Peyer's patch (tissue), 4 donors: ENCODE measurements around the gene CFAP53. TPM values are rescaled to one million over a fixed set of nuclear protein-coding genes. Genes with fewer than 3 reads are reported as not detected.

Experiments
- DNase-seq, 3 donors: peaks; one replicate each; pipeline ENCODE4 v3.0.0-alpha.2; 2017 to 2019
- H3K27ac ChIP-seq, 4 donors: fragments of 200-600 bp; sonication (generic); one replicate each; pipeline ENCODE4 v1.5.1; 2016 to 2019
- H3K27me3 ChIP-seq, 2 donors: fragments of 200-600 bp; sonication (generic); one replicate each; pipeline ENCODE4 v1.5.1; 2019
- H3K36me3 ChIP-seq, 3 donors: fragments of 200-600 bp; sonication (generic); one replicate each; pipeline ENCODE4 v1.5.1; 2016 to 2019
- H3K4me1 ChIP-seq, 4 donors: fragments of 200-600 bp; sonication (generic); one replicate each; pipeline ENCODE4 v1.5.1; 2016 to 2019
- H3K4me3 ChIP-seq, 4 donors: fragments of 200-600 bp; sonication (generic); 1 replicate in 3 of 4; 2 replicates in 1 of 4; pipeline ENCODE4 v1.5.1; 2016 to 2019; ENCODE audit warnings: mild to moderate bottlenecking in 1 of 4
- H3K9me3 ChIP-seq, 4 donors: fragments of 200-600 bp; sonication (generic); one replicate each; pipeline ENCODE4 v1.5.1; 2016 to 2019; ENCODE audit warnings: mild to moderate bottlenecking in 1 of 4
- POLR2A ChIP-seq, 2 donors: fragments of 450-650 bp; IDR thresholded peaks; one replicate each; pipeline ENCODE4 v1.5.1; 2017; ENCODE audit warnings: antibody characterized with exemption in 2 of 2, mild to moderate bottlenecking in 2 of 2, moderate library complexity in 2 of 2
- total RNA-seq, 4 donors: library from RNA; depleted of rRNA; stranded (reverse); fragments of >200 nt; gene quantifications; one replicate each; pipeline ENCODE4 v1.1.0, GENCODE V29; 2016
- TF ChIP-seq, protein P1 (sequence below), 6 experiments: fragments of 450-650 bp in 4 of 6; fragments of 200-600 bp in 2 of 6; sonication (generic) in 1 of 6; IDR thresholded peaks; one replicate each; pipeline ENCODE4 v1.5.1; 2017 to 2019; ENCODE audit warnings: antibody characterized with exemption in 6 of 6, mild to moderate bottlenecking in 3 of 6, moderate library complexity in 1 of 6

CFAP53 gene
- total RNA-seq, 4 donors from 2014 or later = 0.80 TPM; not detected in 3

DNA sequence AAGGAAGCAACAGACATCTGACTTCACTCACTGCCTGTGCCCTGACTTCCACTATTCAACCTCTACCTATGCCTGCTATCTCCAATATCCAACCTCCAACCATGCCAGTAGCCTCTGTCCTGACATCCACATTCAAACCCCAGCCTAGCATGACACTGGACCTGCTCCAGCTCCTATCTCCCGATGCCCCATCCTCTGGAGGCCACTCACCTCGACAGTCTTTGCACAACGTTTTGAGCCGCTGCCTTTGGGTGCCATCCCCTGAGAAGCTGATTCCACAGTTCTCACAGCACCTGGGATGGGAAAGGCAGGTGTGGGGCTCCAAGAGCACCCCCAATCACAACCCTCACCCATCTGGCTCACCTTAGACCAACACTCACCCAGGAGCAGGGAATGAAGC lies 10.2 kb upstream of the CFAP53 start:
- H3K4me3 ChIP-seq = no peak overlapping the region

DNA sequence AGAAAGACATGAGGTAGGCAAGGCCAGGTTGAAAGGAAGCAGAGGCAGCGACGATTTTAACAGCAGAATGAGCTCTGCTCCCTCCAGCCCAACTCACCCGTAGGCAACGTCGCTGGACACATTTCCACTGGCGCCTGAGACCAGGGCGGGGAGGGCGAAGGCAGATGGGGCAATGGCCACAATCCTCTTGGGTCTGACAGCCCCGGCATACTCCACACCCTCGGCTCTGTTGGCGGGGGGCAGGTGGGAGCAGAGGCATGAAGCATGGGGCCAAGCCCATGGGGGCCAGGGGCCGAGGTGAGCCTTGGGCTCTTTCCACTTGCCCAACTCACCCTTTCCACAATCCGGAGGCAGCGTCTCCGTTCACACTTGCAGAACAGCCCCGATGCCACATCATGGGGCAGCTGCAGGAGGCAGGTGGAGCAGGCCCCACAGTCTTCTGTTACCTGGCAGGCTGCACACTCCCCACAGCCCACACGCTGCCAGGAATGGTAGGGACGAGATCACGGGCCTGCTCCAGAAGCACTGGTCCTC lies 9.3 kb upstream of the CFAP53 start:
- H3K4me1 ChIP-seq = peaks cover 0 to 19% (median 10%) of the 10 kb centered on the region in 4 donors
- no peaks in the 10 kb centered on the region for H3K9me3 ChIP-seq
- H3K27ac ChIP-seq = no peak overlapping the region
- H3K36me3 ChIP-seq = peaks cover 0 to 71% (median 0%) of the 10 kb centered on the region in 3 donors
- H3K27me3 ChIP-seq = no peaks in the 10 kb centered on the region
- H3K4me3 ChIP-seq = no peak overlapping the region
- DNase-seq = no peak
- TF ChIP-seq, protein P1, sequence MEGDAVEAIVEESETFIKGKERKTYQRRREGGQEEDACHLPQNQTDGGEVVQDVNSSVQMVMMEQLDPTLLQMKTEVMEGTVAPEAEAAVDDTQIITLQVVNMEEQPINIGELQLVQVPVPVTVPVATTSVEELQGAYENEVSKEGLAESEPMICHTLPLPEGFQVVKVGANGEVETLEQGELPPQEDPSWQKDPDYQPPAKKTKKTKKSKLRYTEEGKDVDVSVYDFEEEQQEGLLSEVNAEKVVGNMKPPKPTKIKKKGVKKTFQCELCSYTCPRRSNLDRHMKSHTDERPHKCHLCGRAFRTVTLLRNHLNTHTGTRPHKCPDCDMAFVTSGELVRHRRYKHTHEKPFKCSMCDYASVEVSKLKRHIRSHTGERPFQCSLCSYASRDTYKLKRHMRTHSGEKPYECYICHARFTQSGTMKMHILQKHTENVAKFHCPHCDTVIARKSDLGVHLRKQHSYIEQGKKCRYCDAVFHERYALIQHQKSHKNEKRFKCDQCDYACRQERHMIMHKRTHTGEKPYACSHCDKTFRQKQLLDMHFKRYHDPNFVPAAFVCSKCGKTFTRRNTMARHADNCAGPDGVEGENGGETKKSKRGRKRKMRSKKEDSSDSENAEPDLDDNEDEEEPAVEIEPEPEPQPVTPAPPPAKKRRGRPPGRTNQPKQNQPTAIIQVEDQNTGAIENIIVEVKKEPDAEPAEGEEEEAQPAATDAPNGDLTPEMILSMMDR (IDR thresholded peaks at IDR 0.05) = no peak
- no peak for TF ChIP-seq POLR2A (IDR thresholded peaks at IDR 0.05)

More for the DNA sequence above, 10.2 kb upstream of the CFAP53 start:
- TF ChIP-seq, protein P1 (IDR thresholded peaks at IDR 0.05) = no peak
- no peak for TF ChIP-seq POLR2A (IDR thresholded peaks at IDR 0.05)
- H3K36me3 ChIP-seq = peaks cover 0 to 64% (median 0%) of the 10 kb centered on the region in 3 donors
- no peaks in the 10 kb centered on the region for H3K9me3 ChIP-seq
- DNase-seq = no peak
- H3K27me3 ChIP-seq = no peaks in the 10 kb centered on the region
- peaks cover 0 to 20% (median 11%) of the 10 kb centered on the region in 4 donors for H3K4me1 ChIP-seq
- no peak overlapping the region for H3K27ac ChIP-seq

DNA sequence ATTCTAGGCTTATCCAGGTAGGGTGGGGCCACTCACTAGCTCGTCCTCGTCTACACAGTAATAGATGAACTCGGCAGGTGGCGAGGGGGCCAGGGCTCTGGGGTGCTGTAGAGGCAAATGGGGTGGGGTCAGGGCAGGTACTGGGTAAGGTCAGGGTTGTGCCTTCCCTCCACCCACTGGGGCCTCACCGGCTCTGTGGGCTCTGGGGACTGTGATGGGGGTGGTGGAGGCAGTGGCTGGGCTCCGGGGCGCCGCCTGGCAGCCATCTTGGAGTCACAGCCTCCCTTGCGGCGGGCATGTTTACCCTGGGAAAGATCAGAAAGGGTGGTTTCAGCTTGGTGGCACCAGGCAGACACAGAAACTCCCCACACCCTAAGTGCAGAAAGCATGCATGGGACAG lies 8.6 kb upstream of the CFAP53 start:
- Histone ChIP-seq H3K27ac (no peak overlapping the region), H3K4me3 (no peak overlapping the region), H3K9me3 (no peaks in the 10 kb centered on the region), H3K27me3 (no peaks in the 10 kb centered on the region), H3K4me1 (peaks cover 0 to 13% (median 5%) of the 10 kb centered on the region in 4 donors), H3K36me3 (peaks cover 0 to 71% (median 0%) of the 10 kb centered on the region in 3 donors)
- TF ChIP-seq, protein P1 (IDR thresholded peaks at IDR 0.05) = no peak
- TF ChIP-seq POLR2A (IDR thresholded peaks at IDR 0.05) = no peak
- no peak for DNase-seq

DNA sequence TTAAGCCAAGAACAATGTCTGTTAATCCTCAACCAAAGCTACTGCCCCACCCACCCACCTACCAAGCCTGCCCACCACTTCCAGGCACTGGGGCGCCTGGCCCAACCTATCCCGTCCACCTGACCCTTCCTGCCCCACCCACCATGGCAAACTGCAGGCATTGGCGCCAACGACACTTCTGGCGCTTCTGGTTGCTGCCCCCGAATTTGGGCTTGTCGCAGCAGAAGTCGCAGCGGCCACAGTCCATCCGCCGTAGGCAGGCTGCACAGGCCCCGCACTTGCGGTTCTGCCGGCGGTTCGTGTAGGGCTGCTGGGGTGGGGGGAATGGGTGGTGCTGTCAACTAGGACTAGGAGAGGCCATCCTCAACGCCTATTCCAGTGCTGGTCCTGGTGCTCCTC lies 7.7 kb upstream of the CFAP53 start:
- DNase-seq = no peak
- Histone ChIP-seq H3K9me3 (no peaks in the 10 kb centered on the region), H3K36me3 (peaks cover 0 to 78% (median 0%) of the 10 kb centered on the region in 3 donors), H3K27ac (no peak overlapping the region), H3K4me1 (peaks cover 0 to 4% (median under 1%) of the 10 kb centered on the region in 4 donors), H3K27me3 (no peaks in the 10 kb centered on the region), H3K4me3 (no peak overlapping the region)
- no peak for TF ChIP-seq POLR2A (IDR thresholded peaks at IDR 0.05)
- TF ChIP-seq, protein P1 (IDR thresholded peaks at IDR 0.05) = no peak

DNA sequence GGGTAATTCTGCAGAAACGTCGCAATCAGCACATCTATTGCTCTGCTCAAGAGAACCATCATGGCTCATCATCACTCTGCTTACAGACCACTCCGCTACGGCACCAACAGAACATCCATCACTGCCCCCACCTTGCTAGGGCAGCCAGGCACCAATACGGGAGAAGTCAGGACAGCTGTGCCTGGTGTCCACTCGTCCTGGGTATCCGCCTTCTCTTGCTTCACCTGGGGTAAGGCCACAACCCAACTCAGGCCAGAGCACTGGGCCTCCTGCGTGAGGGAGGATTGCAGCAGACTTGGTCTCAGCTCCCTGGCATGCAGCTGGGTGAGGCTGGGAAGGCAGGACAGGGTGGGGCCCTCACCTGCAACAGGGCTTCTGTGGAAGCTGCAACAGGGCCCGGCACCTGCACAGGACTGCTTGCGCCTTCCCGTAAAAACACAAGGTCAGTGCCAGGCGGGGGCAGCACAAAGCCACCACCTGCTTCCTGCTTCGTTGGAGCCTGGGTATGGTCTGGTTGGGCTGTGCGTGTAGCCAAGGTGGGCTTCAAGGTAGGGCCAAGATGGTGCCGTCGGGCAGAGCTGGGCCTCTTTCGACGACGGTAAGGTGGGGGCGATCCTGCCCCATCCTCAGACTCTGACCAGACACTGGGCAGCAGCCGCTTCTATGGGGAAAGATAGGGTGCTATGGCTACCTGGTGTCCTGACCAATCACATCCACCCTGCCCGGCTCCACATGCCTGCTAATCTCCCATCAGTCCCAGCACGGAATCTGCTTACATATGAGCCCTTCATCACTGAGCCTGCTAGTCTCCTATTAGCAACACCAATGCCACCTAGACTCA lies 7.1 kb upstream of the CFAP53 start:
- Histone ChIP-seq H3K27ac (no peak overlapping the region), H3K27me3 (no peaks in the 10 kb centered on the region), H3K4me1 (no peaks in the 10 kb centered on the region), H3K9me3 (no peaks in the 10 kb centered on the region), H3K36me3 (peaks cover 0 to 81% (median 0%) of the 10 kb centered on the region in 3 donors), H3K4me3 (no peak overlapping the region)
- TF ChIP-seq, protein P1 (IDR thresholded peaks at IDR 0.05) = no peak
- no peak for TF ChIP-seq POLR2A (IDR thresholded peaks at IDR 0.05)
- DNase-seq = no peak
